Measurements from ENCODE around the gene WDR44.
"Not testable (repeated sequence)": the region's sequence is repeated elsewhere in the genome, so short reads cannot be mapped to it uniquely, and the experiment has no call there.

WDR44 gene

GRCh38 chrX:118474586-118474985, 128.7 kb downstream of the WDR44 start:
- Histone ChIP-seq H3K4me1 (ENCODE audit: low read length) (no peaks in the 10 kb centered on the region), H4K20me1 (ENCODE audit: insufficient read depth, low read length) (no peaks in the 10 kb centered on the region), H3K79me2 (ENCODE audit: low read length) (no peaks in the 10 kb centered on the region), H3K9me3 (ENCODE audit: insufficient read depth, low read length) (no peaks in the 10 kb centered on the region), H3K27me3 (ENCODE audit: low read depth, low read length) (no peaks in the 10 kb centered on the region), H3K27ac (ENCODE audit: low read length) (no peak overlapping the region), H2AFZ (ENCODE audit: low read depth, low read length) (no peak overlapping the region), H3K4me3 (ENCODE audit: low read length) (no peak overlapping the region), H3K9ac (ENCODE audit: low read length) (no peak overlapping the region), H3K4me2 (ENCODE audit: low read length) (no peak overlapping the region), H3K36me3 (replicated peaks; ENCODE audit: low read depth, low read length) (no peaks in the 10 kb centered on the region)
- no peak for TF ChIP-seq EZH2phosphoT487 (IDR thresholded peaks at IDR 0.05; ENCODE audit: low read depth)
- TF ChIP-seq, protein P1, sequence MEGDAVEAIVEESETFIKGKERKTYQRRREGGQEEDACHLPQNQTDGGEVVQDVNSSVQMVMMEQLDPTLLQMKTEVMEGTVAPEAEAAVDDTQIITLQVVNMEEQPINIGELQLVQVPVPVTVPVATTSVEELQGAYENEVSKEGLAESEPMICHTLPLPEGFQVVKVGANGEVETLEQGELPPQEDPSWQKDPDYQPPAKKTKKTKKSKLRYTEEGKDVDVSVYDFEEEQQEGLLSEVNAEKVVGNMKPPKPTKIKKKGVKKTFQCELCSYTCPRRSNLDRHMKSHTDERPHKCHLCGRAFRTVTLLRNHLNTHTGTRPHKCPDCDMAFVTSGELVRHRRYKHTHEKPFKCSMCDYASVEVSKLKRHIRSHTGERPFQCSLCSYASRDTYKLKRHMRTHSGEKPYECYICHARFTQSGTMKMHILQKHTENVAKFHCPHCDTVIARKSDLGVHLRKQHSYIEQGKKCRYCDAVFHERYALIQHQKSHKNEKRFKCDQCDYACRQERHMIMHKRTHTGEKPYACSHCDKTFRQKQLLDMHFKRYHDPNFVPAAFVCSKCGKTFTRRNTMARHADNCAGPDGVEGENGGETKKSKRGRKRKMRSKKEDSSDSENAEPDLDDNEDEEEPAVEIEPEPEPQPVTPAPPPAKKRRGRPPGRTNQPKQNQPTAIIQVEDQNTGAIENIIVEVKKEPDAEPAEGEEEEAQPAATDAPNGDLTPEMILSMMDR (IDR thresholded peaks at IDR 0.05; ENCODE audit: low read depth, low read length) = no peak

DNA sequence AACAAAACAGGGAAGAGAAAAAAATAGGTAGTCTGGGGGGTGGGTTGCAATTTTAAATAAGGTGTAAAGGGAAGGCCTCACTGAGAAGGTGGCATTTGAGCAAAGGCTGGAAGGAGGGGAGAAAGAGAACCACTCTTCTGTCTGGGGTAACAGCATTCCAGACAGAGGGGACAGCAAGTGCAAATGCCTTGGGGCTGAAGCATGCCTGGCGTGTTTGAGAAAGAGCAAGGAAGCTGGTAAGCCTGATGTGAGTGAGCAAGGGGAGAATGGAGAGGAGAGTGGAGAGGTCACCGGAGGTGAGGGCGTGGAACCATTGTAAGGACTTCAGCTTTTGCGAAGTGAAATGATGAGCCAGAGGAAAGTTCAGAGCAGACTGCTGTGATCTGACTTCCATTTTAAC, 130.0 kb downstream of the WDR44 start:
- Histone ChIP-seq H3K27ac (ENCODE audit: low read length) (no peak overlapping the region), H3K79me2 (ENCODE audit: low read length) (no peaks in the 10 kb centered on the region), H3K27me3 (ENCODE audit: low read depth, low read length) (no peaks in the 10 kb centered on the region), H3K4me3 (ENCODE audit: low read length) (no peak overlapping the region), H4K20me1 (ENCODE audit: insufficient read depth, low read length) (no peaks in the 10 kb centered on the region), H3K9me3 (ENCODE audit: insufficient read depth, low read length) (no peaks in the 10 kb centered on the region), H3K36me3 (replicated peaks; ENCODE audit: low read depth, low read length) (no peaks in the 10 kb centered on the region), H3K4me1 (ENCODE audit: low read length) (no peaks in the 10 kb centered on the region), H3K9ac (ENCODE audit: low read length) (no peak overlapping the region), H2AFZ (ENCODE audit: low read depth, low read length) (no peak overlapping the region), H3K4me2 (ENCODE audit: low read length) (no peak overlapping the region)
- no peak for TF ChIP-seq EZH2phosphoT487 (IDR thresholded peaks at IDR 0.05; ENCODE audit: low read depth)
- TF ChIP-seq, protein P1 (IDR thresholded peaks at IDR 0.05; ENCODE audit: low read depth, low read length) = no peak

- Histone ChIP-seq H3K36me3 (replicated peaks; ENCODE audit: low read depth, low read length) (no peaks in the 10 kb centered on the region), H3K9ac (ENCODE audit: low read length) (no peak overlapping the region), H3K27me3 (ENCODE audit: low read depth, low read length) (no peaks in the 10 kb centered on the region), H2AFZ (ENCODE audit: low read depth, low read length) (no peak overlapping the region), H3K9me3 (ENCODE audit: insufficient read depth, low read length) (no peaks in the 10 kb centered on the region), H3K27ac (ENCODE audit: low read length) (no peak overlapping the region), H3K4me2 (ENCODE audit: low read length) (no peak overlapping the region), H3K4me3 (ENCODE audit: low read length) (no peak overlapping the region), H3K79me2 (ENCODE audit: low read length) (no peaks in the 10 kb centered on the region), H4K20me1 (ENCODE audit: insufficient read depth, low read length) (no peaks in the 10 kb centered on the region), H3K4me1 (ENCODE audit: low read length) (no peaks in the 10 kb centered on the region)
- TF ChIP-seq, protein P1 (IDR thresholded peaks at IDR 0.05; ENCODE audit: low read depth, low read length) = no peak
- TF ChIP-seq EZH2phosphoT487 (IDR thresholded peaks at IDR 0.05; ENCODE audit: low read depth) = no peak
Measured at GRCh38 chrX:118480172-118480571, 134.3 kb downstream of the WDR44 start.

- not testable (repeated sequence) for H3K27me3 ChIP-seq (ENCODE audit: low read depth, low read length); H4K20me1 ChIP-seq (ENCODE audit: insufficient read depth, low read length); H3K4me2 ChIP-seq (ENCODE audit: low read length); H3K27ac ChIP-seq (ENCODE audit: low read length); H2AFZ ChIP-seq (ENCODE audit: low read depth, low read length); H3K4me3 ChIP-seq (ENCODE audit: low read length); H3K4me1 ChIP-seq (ENCODE audit: low read length); H3K9me3 ChIP-seq (ENCODE audit: insufficient read depth, low read length); H3K36me3 ChIP-seq (replicated peaks; ENCODE audit: low read depth, low read length); H3K9ac ChIP-seq (ENCODE audit: low read length); H3K79me2 ChIP-seq (ENCODE audit: low read length)
Measured at GRCh38 chrX:118482384-118482783, 136.5 kb downstream of the WDR44 start.
